NB4 (cell line): Measurements from ENCODE around the gene CCDC102B.

Source experiments
- CTCF ChIP-seq: IDR thresholded peaks from one replicate; pipeline ENCODE4 v1.5.1; 2012; ENCODE audit warnings: low read depth, low read length
- MYC ChIP-seq: IDR thresholded peaks from 2 replicates; pipeline ENCODE4 v1.6.1; 2011; ENCODE audit warnings: low read depth, low read length

- TF ChIP-seq MYC (no peak), CTCF (no peak)
Measured at GRCh38 chr18:69008538-69008937, 210.7 kb downstream of the CCDC102B start.
